GM19372 (cell line): ENCODE data around the gene MAP3K5.

Experiments used
- ATAC-seq: cut with Tn5 transposase; IDR thresholded peaks from one replicate; pipeline ENCODE4 v1.9.1; 2021; ENCODE audit warnings: mild to moderate bottlenecking, low read depth, moderate library complexity; ENCODE audit not compliant: unreplicated experiment

Gene MAP3K5

DNA sequence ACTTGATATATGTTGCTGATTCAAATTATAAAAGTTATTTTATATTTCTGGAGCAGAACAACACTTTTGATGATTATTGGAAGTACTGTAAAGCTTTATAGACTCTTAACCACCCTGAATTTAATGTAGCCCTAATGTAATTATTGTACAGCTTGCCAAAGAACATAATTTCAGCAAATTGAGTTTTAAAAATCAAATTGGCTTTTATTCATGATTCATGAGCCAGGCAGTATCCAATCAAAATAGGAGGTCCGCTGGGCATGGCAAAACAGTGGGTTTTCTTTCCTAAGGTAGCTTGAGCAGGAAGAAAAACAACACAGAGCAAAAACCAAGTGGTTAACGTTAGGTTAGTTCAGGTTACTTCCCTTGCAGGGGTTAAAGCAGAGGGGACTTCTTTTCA lies 177.3 kb downstream of the MAP3K5 start:
- ATAC-seq: no peak

DNA sequence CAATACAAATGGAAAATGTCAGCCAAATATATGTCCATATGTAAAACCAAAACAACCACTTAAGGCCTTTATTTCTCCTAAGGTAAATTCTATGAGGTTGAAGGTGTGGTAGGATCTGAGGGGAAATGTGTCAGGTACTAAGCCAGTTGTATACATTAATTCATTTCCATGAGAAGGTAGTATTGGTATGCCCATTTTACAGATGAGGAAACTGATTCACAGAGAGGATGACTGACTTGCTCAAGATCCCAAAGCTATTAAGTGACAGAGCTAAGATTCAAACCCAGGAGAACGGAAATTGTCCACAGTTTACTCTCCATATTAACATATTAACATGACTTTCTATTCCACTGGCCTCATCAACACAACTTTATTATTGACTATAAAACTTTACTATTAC lies 177.9 kb downstream of the MAP3K5 start:
- no peak for ATAC-seq

DNA sequence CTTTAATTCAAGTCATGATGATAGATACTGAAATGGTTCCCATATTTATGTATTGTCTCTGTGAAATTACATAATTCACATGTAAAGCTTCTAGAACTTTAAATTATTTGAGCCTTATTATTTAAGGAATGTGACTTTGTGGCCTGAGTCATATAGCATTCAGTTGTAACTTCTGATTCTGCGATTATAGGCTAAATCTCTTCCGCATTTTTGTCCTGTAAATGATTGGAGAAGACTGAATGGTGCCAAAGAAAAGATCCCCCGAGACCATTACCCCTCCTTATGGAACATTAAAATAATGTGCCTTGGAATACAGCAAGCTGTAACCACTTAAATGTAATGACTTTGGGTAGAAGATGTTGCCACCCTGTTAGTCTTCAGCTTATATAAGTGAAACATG lies 178.8 kb downstream of the MAP3K5 start:
- no peak for ATAC-seq

DNA sequence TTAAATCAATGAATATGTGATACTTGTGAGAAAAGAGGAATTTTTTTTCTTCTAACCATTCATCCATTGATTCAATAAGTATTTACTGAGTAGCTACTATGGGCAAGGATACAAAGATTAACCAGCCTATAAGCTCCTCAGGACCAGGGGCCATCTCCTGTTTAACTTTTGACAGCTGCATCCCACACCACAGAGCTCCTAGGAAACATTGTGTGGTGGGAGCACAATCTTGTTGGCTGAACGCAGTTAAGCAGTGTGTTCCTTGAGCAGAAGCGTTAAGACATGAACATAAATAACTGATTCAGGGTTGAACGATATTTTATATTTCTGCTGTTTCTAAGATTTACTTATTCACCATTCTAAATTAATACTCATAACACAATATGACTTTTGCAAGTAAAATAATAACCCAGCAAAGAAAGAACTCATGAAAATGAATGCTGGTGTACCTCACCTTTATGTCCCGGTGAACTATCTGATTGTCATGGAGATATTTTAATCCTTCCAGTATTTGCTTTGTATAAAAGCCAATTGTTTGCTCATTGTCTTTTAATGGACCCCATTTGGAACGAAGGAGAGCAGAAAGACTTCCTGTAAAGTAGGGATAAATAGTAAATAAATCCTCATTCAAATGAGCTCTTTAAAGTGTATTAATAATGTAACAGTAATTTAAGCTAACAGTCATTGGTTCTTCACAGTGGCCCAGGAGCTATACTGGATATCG lies 179.4 kb downstream of the MAP3K5 start:
- no peak for ATAC-seq

DNA sequence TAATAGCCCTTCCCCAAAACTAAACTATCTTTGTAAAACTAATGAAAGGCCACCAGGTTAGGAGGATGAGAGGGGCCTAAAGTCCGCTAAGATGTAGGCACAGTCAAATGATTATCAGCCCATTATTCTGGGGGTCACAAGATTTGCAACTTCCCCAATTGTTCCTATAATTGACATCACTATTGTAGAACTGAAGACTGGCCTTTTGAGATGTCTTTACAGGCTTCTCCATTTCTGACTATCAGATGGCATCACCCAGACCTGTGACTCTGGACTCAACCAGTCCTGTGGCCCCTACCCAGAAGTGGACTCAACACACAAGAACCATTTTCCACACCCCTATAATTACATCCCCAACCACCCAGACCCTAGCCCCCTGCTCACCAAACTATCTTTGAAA lies 180.5 kb downstream of the MAP3K5 start:
- no peak for ATAC-seq

DNA sequence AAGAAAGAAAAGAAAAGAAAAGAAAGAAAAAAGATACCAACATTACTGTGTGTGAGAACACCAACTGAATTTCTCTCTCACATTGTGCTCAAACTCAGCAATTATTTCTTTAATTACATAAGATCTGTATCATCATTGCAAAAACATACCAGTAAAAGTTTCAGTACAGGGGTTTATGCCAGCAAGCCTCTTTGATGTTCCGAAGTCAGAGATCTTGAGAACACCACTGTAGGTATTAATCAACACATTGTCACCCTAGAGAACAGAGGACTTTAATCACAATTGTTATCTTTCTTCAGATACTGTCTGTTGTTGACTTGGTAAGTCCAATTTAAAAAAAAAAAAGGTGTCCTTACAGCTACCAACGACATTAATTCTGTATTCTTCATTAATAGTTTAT lies 181.1 kb downstream of the MAP3K5 start:
- no peak for ATAC-seq

DNA sequence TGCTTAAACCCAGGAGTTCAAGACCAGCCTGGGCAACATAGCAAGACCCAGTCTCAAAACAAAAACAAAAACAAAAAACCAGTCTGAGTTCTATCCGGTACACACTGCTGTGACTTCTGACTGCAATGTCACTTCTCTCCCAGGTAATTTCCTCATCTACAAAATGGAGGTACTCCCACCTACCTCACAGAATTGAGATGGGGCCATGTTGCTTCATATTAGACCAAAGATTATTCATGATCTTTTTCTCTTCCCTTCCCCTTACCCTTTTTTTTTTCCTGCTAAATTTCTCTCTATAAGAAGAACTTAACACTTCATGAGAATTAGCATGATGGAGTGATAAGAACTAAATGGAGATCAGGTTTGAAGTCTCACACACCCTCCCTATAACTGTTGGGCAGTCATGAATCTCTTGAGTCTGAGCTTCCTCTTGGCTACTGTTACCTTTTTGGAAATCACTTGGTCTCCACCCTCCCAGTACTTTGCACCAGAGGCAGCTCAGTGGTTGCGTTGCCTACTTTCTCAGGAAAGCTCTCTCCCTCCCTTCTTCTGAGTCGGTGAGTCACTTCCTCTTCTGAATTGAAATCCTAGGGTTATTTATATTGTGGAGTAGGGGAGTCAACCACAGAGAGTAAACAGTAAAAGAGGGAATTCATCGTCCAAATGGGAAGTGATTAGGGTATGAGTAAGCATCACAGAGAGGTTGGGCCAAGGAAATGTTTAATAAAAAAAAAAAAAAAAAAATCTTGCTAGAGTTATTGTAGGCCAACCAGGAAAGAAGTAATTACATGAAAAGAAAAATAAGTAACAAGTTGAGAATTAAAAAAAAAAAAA lies 182.2 kb downstream of the MAP3K5 start:
- no peak for ATAC-seq

DNA sequence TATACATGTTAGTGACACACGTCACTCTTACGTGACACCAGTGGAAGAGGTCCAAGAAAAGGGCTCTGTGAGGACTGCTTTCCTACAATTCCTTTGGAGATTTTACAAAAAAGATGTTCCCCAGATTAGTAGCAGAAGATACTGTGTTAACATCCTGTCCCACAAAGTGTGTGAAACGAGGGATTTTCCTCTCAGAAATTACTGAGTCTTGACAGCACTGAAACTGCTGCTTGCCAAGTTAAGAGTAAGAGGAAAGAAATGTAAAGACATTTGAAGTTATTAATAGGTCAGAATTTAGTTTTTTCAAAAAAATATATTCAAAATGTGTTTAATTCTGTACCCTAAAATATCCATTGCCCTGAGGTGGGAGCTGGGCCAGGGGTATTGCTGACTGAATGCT lies 183.3 kb downstream of the MAP3K5 start:
- no peak for ATAC-seq

DNA sequence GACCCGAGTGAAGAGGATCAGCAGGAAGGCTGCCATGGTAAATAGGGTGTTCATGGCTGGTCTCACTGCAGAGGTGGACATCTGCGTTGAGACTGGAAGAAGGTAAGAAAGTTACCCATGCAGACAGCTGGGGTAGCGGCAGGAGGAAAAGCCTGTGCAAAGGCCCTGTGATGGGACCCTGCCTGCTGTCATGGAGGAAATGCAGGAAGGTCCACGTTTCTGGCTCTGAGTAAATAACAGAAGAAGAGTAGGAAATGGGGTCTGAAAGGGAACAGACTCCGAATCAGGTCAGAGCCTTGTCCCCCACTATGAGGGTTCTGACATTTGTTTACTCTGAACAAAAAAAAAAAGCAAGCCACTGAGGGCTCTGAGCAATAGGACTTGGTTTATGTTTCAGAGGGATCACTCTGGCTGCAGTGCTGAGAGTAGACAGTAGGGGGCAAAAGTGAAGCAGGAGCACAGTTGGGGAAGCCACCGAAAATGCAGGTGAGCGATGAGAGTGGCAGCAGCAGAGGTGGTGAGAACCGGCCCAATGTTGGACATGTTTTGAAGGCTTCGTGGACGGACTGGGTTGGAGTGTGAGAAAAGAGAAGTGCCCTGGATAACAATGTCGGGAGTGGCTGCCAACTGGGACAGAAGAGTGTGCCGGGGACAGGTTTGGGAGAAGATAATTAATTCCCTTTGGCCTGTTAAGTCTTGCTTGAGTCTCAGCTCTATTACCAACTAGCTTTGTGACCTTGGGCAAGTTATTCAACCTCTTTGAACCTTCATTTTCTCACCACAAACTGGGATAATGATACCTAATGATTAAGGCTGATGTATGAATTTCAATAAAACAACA lies 184.1 kb downstream of the MAP3K5 start:
- ATAC-seq: no peak

DNA sequence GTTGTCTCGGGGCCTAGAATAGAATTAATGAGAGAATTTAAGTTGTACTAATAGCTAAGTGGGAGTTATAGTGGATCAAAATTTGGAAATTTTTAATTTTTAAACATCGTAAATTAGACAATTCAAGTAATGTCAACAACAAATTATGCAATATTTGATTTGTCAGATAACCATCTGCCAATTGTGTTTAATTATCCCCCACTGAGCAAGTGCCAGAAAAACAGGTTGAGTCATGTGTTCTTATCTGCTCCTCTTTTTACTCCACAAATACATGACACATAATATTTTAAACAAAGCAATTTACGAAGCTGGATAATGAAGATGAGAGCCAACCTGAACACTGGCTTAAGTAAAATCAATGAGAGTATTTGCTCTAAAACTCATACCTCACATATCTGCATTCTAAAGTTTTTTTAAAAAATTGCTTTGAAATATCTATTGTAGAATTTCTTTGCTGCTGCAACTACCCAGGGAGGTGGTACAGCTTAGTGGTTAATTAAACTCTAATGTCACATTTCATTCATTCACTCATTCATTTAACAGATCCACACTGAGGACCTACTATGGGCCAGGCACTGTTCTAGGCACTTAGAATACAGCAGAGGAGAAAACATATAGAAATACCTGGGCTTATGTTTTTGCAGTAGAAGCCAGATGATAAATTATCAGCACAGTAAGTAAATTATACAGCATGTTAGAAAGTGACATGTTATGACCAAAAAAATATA lies 184.9 kb downstream of the MAP3K5 start:
- ATAC-seq: no peak

DNA sequence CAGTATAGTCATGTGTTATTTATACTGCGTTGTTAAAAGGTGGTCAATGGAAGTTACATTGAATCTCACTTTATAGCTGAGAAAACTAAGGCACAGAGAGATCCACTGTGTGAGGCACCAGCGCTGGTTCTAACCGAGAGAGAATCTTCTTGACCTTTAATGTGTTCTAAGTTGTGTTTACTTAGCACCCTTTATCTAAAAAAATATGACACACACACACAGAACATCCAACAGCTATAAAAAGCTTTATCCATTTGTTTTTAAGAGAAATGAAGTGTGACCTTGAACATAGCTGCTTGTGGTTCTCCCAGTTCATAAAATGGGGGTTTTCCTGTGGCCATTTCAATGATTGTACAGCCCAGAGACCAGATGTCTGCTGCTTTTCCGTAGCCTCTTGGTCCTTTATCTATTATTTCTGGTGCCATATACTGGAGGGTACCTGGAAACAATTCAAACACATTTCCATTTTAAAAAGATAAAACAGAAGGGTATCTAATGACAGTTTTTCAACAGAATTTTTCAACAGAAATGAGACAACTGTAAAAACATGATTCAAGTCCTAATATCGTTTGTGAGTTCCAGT lies 187.3 kb downstream of the MAP3K5 start:
- ATAC-seq: no peak

DNA sequence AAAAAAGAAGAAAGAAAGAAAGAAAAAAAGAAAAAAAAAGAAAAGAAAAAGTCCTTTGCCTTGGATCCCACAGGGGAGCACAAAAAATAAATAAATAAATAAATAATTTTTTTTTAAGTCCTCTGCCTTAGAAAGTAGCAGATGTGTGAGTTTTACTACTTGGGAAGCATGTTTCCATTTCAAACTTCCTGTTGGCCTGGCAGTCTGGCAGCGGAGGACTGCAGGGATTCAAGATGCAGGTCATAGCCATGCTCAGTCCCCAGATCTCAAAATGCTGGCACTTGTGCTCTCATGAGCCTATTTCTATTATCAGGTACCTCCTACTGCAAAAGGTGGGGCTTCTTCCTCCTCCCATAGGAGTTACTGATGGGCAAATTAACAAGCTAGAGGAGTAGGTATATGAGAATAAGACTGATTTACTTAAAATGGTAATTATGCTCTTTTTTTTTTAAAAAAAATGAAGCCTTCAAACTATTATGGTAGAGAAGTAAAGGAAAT lies 187.9 kb downstream of the MAP3K5 start:
- no peak for ATAC-seq

DNA sequence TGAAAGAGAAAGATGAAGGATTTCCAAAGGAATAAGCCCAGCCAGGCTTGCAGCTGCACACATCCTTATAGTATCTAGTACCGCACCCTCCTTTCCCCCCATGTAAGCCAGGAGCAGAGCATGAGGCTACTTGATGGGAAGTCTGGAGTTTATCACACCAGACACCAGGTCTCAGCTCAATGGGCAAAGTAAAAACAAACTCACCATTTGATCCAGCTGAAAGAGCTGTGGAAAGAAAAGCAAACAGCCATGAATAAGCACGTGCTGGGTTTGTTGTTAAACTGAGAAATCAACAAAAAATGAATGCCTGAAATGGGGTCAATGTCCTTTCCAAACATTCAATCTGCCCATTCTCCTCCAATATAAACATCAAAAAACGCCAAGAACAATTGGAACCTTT lies 191.5 kb downstream of the MAP3K5 start:
- no peak for ATAC-seq

DNA sequence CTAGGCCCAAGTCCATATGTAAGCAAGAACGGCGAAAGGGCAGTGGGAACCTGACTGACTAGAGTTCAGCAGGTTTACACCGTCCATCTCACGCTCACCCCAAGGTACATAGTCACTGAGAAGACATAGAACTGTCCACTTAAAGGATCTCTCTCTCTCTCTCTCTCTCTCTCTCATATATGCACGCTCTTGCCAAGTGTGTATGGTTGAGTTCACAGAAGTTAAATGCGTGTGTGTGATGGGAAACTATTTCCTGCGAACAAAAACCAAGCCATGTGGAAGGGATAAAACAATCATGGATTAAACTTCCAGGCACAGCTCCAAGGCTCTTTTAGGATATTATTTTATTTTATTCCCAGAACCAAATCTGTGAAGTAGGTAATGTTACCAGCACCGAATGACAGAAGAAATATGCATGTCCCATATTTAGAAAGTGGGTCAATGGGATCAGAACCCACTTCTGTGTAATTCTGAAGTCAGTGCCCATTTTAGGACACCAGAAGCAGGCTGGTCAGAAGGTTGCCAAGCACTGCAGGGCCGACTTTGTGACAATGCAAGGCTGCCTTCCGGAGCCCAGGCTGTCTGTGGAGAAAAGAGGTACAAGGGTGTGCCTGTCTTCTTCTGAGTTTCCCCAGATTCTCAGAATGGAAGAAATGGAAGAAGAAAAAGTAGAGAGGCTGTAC lies 192.8 kb downstream of the MAP3K5 start:
- ATAC-seq: no peak

DNA sequence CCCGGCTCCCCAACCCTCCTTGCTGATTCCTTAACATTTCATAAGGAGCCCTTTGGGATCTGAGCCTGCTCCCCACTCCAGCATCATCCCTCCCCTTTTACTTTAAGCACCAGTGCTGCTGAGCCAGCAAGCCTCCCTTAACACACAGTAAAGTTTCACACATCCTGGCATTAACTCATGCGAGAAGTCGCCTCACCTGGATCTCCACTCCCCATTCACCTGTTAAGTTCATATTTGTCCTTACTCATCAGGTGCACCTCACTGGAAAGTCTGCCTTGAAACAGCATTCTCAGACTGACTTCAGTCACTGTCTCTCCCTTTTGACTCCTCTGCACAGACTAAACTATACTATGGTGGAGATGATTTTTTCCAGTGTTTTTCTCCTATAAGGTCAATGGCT lies 194.2 kb downstream of the MAP3K5 start:
- no peak for ATAC-seq

DNA sequence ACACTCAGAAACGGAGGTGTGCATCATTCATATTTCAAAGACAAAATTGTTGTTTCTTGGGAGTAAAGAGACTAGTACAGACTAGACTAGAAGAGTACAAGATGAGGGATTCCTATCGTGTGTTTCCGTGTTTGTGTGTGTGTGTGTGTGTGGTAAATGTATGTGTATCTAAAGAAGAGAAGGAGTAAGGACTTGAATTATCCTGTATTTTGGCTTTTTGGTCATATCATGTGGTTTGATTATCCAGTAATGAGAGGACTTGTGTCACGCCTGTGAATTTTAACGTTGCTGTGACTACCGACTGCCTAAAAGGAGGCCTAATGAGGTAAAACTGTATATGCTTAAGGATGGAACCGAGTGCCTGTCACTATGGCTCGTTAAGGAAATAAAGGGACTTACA lies 197.6 kb downstream of the MAP3K5 start:
- ATAC-seq: no peak

DNA sequence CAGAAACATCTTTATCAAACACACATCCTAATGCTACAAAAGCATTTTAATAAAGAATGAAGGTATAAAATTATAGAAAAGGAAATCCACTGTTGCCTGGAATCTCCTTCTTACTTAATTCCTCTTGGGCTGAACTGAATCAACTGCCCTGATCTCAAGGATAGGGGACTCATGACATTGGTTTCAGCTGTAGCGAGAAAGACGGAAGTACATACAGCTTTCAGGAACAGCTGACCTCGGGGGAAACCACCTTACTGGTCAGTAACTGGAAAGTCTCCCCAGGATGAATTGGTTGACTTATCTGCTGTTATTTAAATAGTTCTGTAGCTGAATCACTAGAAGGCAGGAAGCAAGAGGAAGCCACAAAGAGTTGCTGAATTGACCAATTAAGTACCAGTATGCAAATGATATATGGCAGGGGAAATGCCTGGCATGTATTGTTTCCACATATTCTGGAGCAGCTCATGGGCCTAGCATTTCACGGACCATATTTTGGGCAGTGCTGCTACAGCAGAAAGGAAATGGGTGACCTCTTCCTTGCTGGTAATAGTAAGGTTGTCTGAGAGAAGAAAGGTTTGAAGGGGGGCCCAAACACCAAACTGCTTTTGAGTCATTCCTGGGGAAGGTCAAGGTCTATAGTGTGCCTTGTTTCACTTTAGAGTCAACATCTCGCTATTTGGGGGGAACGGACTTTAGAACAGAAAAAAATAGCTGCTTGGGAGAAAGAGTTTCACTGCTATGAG lies 198.4 kb downstream of the MAP3K5 start:
- ATAC-seq: peak; percentile 93

DNA sequence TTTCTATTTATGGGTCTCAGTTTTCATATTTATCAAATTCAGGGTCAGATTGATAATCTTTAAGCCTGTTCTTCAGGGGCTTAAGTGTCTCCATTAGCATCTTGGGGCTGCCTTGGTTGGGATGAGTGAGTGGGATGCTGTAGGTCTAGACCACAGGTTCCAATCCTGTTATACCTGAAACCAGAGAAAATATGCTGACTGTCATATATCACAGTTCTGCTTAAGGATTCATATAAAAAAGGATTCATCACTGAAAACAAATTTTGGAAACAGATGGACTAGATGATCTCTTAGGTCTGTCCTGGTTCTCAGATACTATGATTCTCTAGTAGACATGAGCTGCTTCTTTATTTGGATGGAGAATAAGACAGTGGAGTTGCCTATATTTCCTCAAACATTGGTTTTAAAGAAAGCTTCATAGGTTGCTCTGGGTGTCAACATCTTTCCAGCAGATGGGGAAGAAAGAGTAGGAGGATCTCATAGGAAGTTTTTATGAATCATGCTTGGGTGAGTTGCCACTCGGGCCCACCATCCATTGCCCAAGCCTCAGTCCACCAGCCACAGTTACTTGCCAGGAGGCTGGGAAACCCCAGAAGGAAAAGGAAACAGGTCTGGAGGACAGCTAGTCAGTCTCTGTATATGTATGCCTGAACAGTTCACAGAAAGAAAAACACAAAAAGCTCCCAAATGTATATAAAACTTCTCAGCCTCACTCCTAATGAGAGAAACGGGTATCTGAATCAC lies 199.2 kb downstream of the MAP3K5 start:
- no peak for ATAC-seq
